HCT116 (cell line): Measurements from ENCODE around the gene CDON.

Experiments used
- CTCF ChIP-seq, 3 experiments: fragments of 200-600 bp in 1 of 3; sonication (generic) in 1 of 3; IDR thresholded peaks in 2 of 3; conservative IDR thresholded peaks in 1 of 3; 2 replicates each; pipeline ENCODE4 v1.5.1; 2012 to 2017; ENCODE audit warnings: low read depth in 2 of 3, low read length in 2 of 3, antibody characterized with exemption in 1 of 3, borderline replicate concordance in 1 of 3, control low read depth in 1 of 3, mild to moderate bottlenecking in 1 of 3, mixed read lengths in 1 of 3, mixed run types in 1 of 3, moderate library complexity in 1 of 3; ENCODE audit not compliant: insufficient read depth in 1 of 3
- EZH2 ChIP-seq: fragments of 200-600 bp; sonication (generic); IDR thresholded peaks from 2 replicates; pipeline ENCODE4 v1.6.1; 2017; ENCODE audit warnings: antibody characterized with exemption, mixed run types
- EZH2phosphoT487 ChIP-seq: fragments of 200-600 bp; IDR thresholded peaks from 2 replicates; pipeline ENCODE4 v1.6.1; 2018; ENCODE audit warnings: antibody characterized with exemption, borderline replicate concordance
- MAX ChIP-seq: IDR thresholded peaks from 2 replicates; pipeline ENCODE4 v1.6.1; 2012
- POLR2A ChIP-seq: IDR thresholded peaks from 2 replicates; pipeline ENCODE4 v1.7.0; 2011; ENCODE audit warnings: borderline replicate concordance; ENCODE audit not compliant: insufficient read depth, insufficient read length; ENCODE audit errors: extremely low read depth
- POLR2AphosphoS5 ChIP-seq: IDR thresholded peaks from 2 replicates; pipeline ENCODE4 v1.6.1; 2011; ENCODE audit warnings: mild to moderate bottlenecking, low read depth, low read length, moderate library complexity
- REST ChIP-seq: IDR thresholded peaks from 2 replicates; pipeline ENCODE4 v1.6.1; 2012; ENCODE audit warnings: low read depth
- SIN3A ChIP-seq: IDR thresholded peaks from 2 replicates; pipeline ENCODE4 v1.6.1; 2012; ENCODE audit warnings: low read depth
- SP1 ChIP-seq: IDR thresholded peaks from 2 replicates; pipeline ENCODE4 v1.6.1; 2012; ENCODE audit warnings: low read depth
- YY1 ChIP-seq: IDR thresholded peaks from 2 replicates; pipeline ENCODE4 v1.6.1; 2011; ENCODE audit warnings: low read length, low read depth, moderate library complexity, mild to moderate bottlenecking; ENCODE audit not compliant: insufficient replicate concordance; ENCODE audit errors: extremely low read depth
- ZNF274 ChIP-seq: fragments of 200-500 bp; sonication (Bioruptor generic); IDR thresholded peaks from 2 replicates; pipeline ENCODE4 v1.6.1; 2014; ENCODE audit warnings: mild to moderate bottlenecking, low read depth, low read length, inconsistent platforms

GRCh38 chr11:126048197-126048596 is 14.5 kb downstream of the CDON start:
- TF ChIP-seq CTCF (IDR thresholded peaks at IDR 0.05 in 2 of 3, conservative IDR thresholded peaks at IDR 0.05 in 1 of 3; ENCODE audit: borderline replicate concordance in 1 of 3, insufficient read depth in 1 of 3, low read depth in 2 of 3, low read length in 2 of 3), result no peak
- TF ChIP-seq MAX, result no peak
- TF ChIP-seq EZH2phosphoT487, result no peak
- no peak for TF ChIP-seq SIN3A
- TF ChIP-seq REST, result no peak
- no peak for TF ChIP-seq YY1
- no peak for TF ChIP-seq EZH2
- TF ChIP-seq POLR2A, result no peak
- no peak for TF ChIP-seq POLR2AphosphoS5
- no peak for TF ChIP-seq ZNF274
- no peak for TF ChIP-seq SP1
